GM23338 (cell line): Measurements from ENCODE around the gene MAVS. TPM values are rescaled to one million over a fixed set of nuclear protein-coding genes. Genes with fewer than 3 reads are reported as not detected.

Experiments
- ATAC-seq: fragments of 200-7000 bp; cut with Tn5 transposase; 3 replicates; pipeline ENCODE4 v1.9.1; 2020
- DNase-seq: peaks from one replicate; pipeline ENCODE4 v3.0.0-alpha.2; 2015; ENCODE audit warnings: low spot score
- H2AFZ ChIP-seq: fragments of 200-600 bp; sonication (generic); 2 replicates; pipeline ENCODE4 v1.8.0; 2016; ENCODE audit warnings: antibody characterized with exemption, mild to moderate bottlenecking, moderate library complexity
- H3F3A ChIP-seq: fragments of 200-600 bp; sonication (generic); replicated peaks from 2 replicates; pipeline ENCODE4 v1.8.0; 2017; ENCODE audit warnings: antibody characterized with exemption, mixed run types, low read depth
- H3K27ac ChIP-seq: fragments of 200-600 bp; sonication (generic); 2 replicates; pipeline ENCODE4 v1.6.1; 2016; ENCODE audit warnings: low read depth
- H3K27me3 ChIP-seq: fragments of 200-600 bp; sonication (generic); 2 replicates; pipeline ENCODE4 v1.8.0; 2016; ENCODE audit warnings: mild to moderate bottlenecking, mixed run types, moderate library complexity; ENCODE audit not compliant: insufficient read depth
- H3K36me3 ChIP-seq: fragments of 200-600 bp; sonication (generic); 2 replicates; pipeline ENCODE4 v1.8.0; 2016; ENCODE audit warnings: mild to moderate bottlenecking; ENCODE audit not compliant: insufficient read depth
- H3K4me1 ChIP-seq: fragments of 200-600 bp; sonication (generic); 2 replicates; pipeline ENCODE4 v1.8.0; 2016; ENCODE audit warnings: mild to moderate bottlenecking, moderate library complexity; ENCODE audit not compliant: insufficient read depth
- H3K4me2 ChIP-seq: fragments of 200-600 bp; sonication (generic); 2 replicates; pipeline ENCODE4 v1.7.1; 2017; ENCODE audit warnings: mixed run types
- H3K4me3 ChIP-seq: fragments of 200-600 bp; sonication (generic); 2 replicates; pipeline ENCODE4 v1.6.1; 2016; ENCODE audit warnings: mixed run types
- H3K79me2 ChIP-seq: fragments of 200-600 bp; sonication (generic); replicated peaks from 2 replicates; pipeline ENCODE4 v1.8.0; 2017; ENCODE audit warnings: mild to moderate bottlenecking; ENCODE audit not compliant: insufficient read depth
- H3K9me2 ChIP-seq: fragments of 200-600 bp; sonication (generic); 2 replicates; pipeline ENCODE4 v1.8.0; 2017; ENCODE audit not compliant: insufficient read depth
- H4K20me1 ChIP-seq: fragments of 200-600 bp; sonication (generic); replicated peaks from 2 replicates; pipeline ENCODE4 v1.8.0; 2017; ENCODE audit warnings: mild to moderate bottlenecking; ENCODE audit not compliant: insufficient read depth
- H3K27ac Mint-ChIP-seq: 2 replicates; pipeline ENCODE4 v1.8.0; 2020; ENCODE audit warnings: inconsistent platforms, mild to moderate bottlenecking, moderate library complexity, mixed read lengths
- H3K27me3 Mint-ChIP-seq: 3 replicates; pipeline ENCODE4 v1.8.0; 2022; ENCODE audit warnings: low read depth, mild to moderate bottlenecking, moderate library complexity, mixed read lengths, inconsistent platforms; ENCODE audit not compliant: insufficient read depth, poor library complexity
- H3K36me3 Mint-ChIP-seq: 3 replicates; pipeline ENCODE4 v1.8.0; 2021; ENCODE audit warnings: low read depth, mild to moderate bottlenecking, inconsistent platforms, moderate library complexity, mixed read lengths
- H3K4me1 Mint-ChIP-seq: 3 replicates; pipeline ENCODE4 v1.8.0; 2020; ENCODE audit warnings: mild to moderate bottlenecking, inconsistent platforms, mixed read lengths
- H3K4me3 Mint-ChIP-seq: 3 replicates; pipeline ENCODE4 v1.8.0; 2021; ENCODE audit warnings: moderate library complexity, mild to moderate bottlenecking, inconsistent platforms, mixed read lengths
- H3K9me3 Mint-ChIP-seq: 3 replicates; pipeline ENCODE4 v1.8.0; 2020; ENCODE audit warnings: moderate library complexity, mild to moderate bottlenecking, inconsistent platforms, mixed read lengths
- JUNB ChIP-seq: IDR thresholded peaks from one replicate; pipeline ENCODE4 v1.6.1; 2016; ENCODE audit warnings: antibody characterized with exemption; ENCODE audit not compliant: unreplicated experiment
- NANOG ChIP-seq: IDR thresholded peaks from 2 replicates; pipeline ENCODE4 v1.6.1; 2016; ENCODE audit warnings: antibody characterized with exemption, borderline replicate concordance
- POLR2AphosphoS5 ChIP-seq: IDR thresholded peaks from 2 replicates; pipeline ENCODE4 v1.6.1; 2016; ENCODE audit warnings: antibody characterized with exemption, low read depth
- ZNF114 ChIP-seq: fragments of 250-450 bp; sonication (Bioruptor Pico); IDR thresholded peaks from 2 replicates; pipeline ENCODE4 v1.5.0; 2020; ENCODE audit warnings: mild to moderate bottlenecking, moderate library complexity
- polyA plus RNA-seq: library from polyadenylated mRNA; unstranded; fragments of >200 nt; fragmentation: Nextera tagmentation; extraction: Ambion mirVana; gene quantifications from 2 replicates; pipeline ENCODE4 v1.2.1, GENCODE V29; 2016
- total RNA-seq: library from RNA; depleted of rRNA; stranded (reverse); fragments of >200 nt; shearing (Covaris generic); gene quantifications from 2 replicates; pipeline ENCODE4 v1.2.3, GENCODE V29; 2014
- TF ChIP-seq, protein P1 (sequence below), 2 experiments: fragments of 200-600 bp in 1 of 2; sonication (generic) in 1 of 2; conservative IDR thresholded peaks; 2 replicates each; pipeline versions ENCODE4 v1.5.1 to v1.6.1; 2016 to 2017; ENCODE audit warnings: antibody characterized with exemption in 2 of 2, low read depth in 2 of 2, mild to moderate bottlenecking in 2 of 2, moderate library complexity in 1 of 2
- TF ChIP-seq, protein P2 (sequence below): IDR thresholded peaks from one replicate; pipeline ENCODE4 v1.6.1; 2018; ENCODE audit warnings: antibody characterized with exemption; ENCODE audit not compliant: unreplicated experiment
- TF ChIP-seq, protein P3 (sequence below): IDR thresholded peaks from 2 replicates; pipeline ENCODE4 v1.6.1; 2016; ENCODE audit warnings: antibody characterized with exemption
- TF ChIP-seq, protein P4 (sequence below): fragments of 250-450 bp; sonication (Bioruptor Pico); IDR thresholded peaks from 2 replicates; pipeline ENCODE4 v1.5.0; 2020; ENCODE audit warnings: mild to moderate bottlenecking, moderate library complexity

The MAVS gene
- total and polyA plus RNA-seq, 2 experiments from 2014 or later = 5.2 to 21.8 TPM

DNA sequence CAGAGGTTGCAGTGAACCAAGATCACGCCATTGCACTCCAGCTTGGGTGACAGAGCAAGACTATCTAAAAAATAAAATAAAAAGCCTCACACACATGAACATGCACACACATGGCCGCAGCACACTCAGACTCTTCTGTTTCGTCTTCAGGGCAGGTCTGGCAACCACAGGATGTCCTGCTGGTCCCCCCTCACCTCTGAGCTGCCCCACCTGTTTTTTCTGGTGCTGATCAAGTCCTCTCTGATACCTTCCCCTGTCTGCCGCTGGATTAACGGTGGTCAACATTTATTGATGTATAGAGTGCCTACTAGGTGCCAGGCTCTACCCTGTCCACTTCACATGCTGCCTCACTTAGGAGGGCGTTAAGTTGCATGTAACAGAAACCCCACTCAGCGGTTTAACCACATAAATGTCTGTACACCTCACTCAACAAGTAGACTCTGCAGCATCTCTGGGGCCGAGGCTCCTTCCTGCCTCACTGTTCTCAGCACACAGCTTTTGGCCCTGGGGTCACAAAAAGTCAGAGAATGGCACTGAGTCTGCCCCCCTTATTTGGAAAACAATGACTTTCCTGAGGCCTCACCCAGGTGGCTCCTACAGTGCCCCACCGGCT, 30.8 kb upstream of the MAVS start (continued):
- TF ChIP-seq, protein P1, sequence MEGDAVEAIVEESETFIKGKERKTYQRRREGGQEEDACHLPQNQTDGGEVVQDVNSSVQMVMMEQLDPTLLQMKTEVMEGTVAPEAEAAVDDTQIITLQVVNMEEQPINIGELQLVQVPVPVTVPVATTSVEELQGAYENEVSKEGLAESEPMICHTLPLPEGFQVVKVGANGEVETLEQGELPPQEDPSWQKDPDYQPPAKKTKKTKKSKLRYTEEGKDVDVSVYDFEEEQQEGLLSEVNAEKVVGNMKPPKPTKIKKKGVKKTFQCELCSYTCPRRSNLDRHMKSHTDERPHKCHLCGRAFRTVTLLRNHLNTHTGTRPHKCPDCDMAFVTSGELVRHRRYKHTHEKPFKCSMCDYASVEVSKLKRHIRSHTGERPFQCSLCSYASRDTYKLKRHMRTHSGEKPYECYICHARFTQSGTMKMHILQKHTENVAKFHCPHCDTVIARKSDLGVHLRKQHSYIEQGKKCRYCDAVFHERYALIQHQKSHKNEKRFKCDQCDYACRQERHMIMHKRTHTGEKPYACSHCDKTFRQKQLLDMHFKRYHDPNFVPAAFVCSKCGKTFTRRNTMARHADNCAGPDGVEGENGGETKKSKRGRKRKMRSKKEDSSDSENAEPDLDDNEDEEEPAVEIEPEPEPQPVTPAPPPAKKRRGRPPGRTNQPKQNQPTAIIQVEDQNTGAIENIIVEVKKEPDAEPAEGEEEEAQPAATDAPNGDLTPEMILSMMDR (conservative IDR thresholded peaks at IDR 0.05; ENCODE audit: low read depth in 2 of 2) = no peak
- TF ChIP-seq POLR2AphosphoS5 (no peak), JUNB (no peak), ZNF114 (CRISPR knock-in tag) (no peak), NANOG (no peak)
- TF ChIP-seq, protein P2, sequence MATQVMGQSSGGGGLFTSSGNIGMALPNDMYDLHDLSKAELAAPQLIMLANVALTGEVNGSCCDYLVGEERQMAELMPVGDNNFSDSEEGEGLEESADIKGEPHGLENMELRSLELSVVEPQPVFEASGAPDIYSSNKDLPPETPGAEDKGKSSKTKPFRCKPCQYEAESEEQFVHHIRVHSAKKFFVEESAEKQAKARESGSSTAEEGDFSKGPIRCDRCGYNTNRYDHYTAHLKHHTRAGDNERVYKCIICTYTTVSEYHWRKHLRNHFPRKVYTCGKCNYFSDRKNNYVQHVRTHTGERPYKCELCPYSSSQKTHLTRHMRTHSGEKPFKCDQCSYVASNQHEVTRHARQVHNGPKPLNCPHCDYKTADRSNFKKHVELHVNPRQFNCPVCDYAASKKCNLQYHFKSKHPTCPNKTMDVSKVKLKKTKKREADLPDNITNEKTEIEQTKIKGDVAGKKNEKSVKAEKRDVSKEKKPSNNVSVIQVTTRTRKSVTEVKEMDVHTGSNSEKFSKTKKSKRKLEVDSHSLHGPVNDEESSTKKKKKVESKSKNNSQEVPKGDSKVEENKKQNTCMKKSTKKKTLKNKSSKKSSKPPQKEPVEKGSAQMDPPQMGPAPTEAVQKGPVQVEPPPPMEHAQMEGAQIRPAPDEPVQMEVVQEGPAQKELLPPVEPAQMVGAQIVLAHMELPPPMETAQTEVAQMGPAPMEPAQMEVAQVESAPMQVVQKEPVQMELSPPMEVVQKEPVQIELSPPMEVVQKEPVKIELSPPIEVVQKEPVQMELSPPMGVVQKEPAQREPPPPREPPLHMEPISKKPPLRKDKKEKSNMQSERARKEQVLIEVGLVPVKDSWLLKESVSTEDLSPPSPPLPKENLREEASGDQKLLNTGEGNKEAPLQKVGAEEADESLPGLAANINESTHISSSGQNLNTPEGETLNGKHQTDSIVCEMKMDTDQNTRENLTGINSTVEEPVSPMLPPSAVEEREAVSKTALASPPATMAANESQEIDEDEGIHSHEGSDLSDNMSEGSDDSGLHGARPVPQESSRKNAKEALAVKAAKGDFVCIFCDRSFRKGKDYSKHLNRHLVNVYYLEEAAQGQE = no peak
- TF ChIP-seq, protein P3, sequence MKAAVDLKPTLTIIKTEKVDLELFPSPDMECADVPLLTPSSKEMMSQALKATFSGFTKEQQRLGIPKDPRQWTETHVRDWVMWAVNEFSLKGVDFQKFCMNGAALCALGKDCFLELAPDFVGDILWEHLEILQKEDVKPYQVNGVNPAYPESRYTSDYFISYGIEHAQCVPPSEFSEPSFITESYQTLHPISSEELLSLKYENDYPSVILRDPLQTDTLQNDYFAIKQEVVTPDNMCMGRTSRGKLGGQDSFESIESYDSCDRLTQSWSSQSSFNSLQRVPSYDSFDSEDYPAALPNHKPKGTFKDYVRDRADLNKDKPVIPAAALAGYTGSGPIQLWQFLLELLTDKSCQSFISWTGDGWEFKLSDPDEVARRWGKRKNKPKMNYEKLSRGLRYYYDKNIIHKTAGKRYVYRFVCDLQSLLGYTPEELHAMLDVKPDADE = no peak

DNA sequence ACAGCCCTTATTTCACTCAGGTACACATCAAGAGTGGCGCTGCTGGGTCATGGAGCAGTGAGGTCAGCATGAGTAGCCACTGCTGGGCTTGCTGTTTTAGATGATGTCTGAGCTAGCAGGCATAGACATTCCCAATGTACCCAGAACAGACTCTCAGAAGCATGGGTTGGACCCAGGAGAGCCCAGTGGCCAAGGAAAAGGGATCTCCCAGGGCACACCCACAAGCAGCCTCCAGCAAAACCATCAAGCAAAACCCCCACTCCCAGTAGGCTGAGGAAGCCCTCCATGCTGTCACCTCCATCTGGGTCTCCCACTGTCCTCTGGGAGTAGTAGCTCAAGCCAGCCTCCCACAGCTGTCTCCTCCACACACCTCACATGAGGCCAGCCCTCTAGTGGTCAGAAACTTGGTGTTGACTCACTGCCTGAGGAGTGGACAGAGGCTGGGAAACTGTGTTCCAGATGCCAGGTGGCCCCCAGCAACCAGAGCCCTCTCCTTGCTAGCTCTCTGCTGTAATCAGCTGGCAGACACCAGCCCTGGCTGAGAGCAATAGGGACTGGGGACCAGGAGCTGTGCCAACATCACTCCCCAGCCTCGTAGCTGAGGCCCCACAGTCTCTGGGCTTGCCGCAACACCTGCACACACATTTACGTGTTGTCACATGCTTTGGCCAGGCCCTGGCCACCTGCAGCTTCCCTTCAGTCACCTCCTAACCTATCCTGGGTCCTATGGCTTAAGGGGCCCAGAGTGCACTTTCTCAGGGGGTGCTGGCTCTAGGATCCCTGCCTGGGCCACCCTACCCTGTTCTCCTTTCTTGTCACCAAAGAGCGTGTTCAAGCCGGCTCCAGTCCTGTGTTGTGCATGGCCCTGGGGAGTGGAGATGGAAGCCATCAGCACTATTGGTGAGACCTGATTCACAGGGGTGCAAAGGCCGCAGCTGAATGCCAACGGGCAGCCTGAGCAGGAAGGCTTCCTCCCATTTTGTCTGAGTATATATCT, 28.2 kb upstream of the MAVS start:
- no peak overlapping the region for H3K27ac Mint-ChIP-seq
- no peaks in the 10 kb centered on the region for H3K36me3 ChIP-seq
- no peak overlapping the region for H3K27ac ChIP-seq
- TF ChIP-seq, protein P4, sequence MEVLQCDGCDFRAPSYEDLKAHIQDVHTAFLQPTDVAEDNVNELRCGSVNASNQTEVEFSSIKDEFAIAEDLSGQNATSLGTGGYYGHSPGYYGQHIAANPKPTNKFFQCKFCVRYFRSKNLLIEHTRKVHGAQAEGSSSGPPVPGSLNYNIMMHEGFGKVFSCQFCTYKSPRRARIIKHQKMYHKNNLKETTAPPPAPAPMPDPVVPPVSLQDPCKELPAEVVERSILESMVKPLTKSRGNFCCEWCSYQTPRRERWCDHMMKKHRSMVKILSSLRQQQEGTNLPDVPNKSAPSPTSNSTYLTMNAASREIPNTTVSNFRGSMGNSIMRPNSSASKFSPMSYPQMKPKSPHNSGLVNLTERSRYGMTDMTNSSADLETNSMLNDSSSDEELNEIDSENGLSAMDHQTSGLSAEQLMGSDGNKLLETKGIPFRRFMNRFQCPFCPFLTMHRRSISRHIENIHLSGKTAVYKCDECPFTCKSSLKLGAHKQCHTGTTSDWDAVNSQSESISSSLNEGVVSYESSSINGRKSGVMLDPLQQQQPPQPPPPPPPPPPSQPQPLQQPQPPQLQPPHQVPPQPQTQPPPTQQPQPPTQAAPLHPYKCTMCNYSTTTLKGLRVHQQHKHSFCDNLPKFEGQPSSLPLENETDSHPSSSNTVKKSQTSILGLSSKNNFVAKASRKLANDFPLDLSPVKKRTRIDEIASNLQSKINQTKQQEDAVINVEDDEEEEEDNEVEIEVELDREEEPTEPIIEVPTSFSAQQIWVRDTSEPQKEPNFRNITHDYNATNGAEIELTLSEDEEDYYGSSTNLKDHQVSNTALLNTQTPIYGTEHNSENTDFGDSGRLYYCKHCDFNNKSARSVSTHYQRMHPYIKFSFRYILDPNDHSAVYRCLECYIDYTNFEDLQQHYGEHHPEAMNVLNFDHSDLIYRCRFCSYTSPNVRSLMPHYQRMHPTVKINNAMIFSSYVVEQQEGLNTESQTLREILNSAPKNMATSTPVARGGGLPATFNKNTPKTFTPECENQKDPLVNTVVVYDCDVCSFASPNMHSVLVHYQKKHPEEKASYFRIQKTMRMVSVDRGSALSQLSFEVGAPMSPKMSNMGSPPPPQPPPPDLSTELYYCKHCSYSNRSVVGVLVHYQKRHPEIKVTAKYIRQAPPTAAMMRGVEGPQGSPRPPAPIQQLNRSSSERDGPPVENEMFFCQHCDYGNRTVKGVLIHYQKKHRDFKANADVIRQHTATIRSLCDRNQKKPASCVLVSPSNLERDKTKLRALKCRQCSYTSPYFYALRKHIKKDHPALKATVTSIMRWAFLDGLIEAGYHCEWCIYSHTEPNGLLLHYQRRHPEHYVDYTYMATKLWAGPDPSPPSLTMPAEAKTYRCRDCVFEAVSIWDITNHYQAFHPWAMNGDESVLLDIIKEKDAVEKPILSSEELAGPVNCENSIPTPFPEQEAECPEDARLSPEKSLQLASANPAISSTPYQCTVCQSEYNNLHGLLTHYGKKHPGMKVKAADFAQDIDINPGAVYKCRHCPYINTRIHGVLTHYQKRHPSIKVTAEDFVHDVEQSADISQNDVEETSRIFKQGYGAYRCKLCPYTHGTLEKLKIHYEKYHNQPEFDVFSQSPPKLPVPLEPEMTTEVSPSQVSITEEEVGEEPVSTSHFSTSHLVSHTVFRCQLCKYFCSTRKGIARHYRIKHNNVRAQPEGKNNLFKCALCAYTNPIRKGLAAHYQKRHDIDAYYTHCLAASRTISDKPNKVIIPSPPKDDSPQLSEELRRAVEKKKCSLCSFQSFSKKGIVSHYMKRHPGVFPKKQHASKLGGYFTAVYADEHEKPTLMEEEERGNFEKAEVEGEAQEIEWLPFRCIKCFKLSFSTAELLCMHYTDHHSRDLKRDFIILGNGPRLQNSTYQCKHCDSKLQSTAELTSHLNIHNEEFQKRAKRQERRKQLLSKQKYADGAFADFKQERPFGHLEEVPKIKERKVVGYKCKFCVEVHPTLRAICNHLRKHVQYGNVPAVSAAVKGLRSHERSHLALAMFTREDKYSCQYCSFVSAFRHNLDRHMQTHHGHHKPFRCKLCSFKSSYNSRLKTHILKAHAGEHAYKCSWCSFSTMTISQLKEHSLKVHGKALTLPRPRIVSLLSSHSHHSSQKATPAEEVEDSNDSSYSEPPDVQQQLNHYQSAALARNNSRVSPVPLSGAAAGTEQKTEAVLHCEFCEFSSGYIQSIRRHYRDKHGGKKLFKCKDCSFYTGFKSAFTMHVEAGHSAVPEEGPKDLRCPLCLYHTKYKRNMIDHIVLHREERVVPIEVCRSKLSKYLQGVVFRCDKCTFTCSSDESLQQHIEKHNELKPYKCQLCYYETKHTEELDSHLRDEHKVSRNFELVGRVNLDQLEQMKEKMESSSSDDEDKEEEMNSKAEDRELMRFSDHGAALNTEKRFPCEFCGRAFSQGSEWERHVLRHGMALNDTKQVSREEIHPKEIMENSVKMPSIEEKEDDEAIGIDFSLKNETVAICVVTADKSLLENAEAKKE (CRISPR knock-in tag) = 0 out of 2 replicates have a peak, but pooled peaks have one; percentile 4

More for the DNA sequence above, 28.2 kb upstream of the MAVS start:
- Mint-ChIP-seq H3K9me3 (no peaks in the 10 kb centered on the region), H3K36me3 (no peaks in the 10 kb centered on the region; the same call in 1 of the 3 replicates), H3K27me3 (peaks cover 6% of the 10 kb centered on the region), H3K4me1 (peaks cover 23% of the 10 kb centered on the region), H3K4me3 (no peak overlapping the region)
- Histone ChIP-seq H3K27me3 (no peaks in the 10 kb centered on the region), H3K4me1 (peaks cover 16% of the 10 kb centered on the region; the same call in 1 of the 2 replicates), H3K9me2 (no peaks in the 10 kb centered on the region), H4K20me1 (no peaks in the 10 kb centered on the region), H3K79me2 (no peaks in the 10 kb centered on the region), H3K4me3 (no peak overlapping the region), H3K4me2 (no peak overlapping the region), H2AFZ (0 out of 2 replicates have a peak overlapping the region, but pooled peaks have one; percentile 61), H3F3A (peaks cover 4% of the 10 kb centered on the region; the same call in 1 of the 2 replicates)
- ATAC-seq (peak; percentile 62), DNase-seq (peak; percentile 89)
